ENCODE data around the gene POLR3E. TPM values are rescaled to one million over a fixed set of nuclear protein-coding genes. Genes with fewer than 3 reads are reported as not detected.
A peak's percentile ranks its signal among the peaks of the same experiment; 100 is the strongest.

POLR3E gene
- total RNA-seq, 4 donors from 2014 or later: 39.1 to 113 (median 65.1) TPM

DNA sequence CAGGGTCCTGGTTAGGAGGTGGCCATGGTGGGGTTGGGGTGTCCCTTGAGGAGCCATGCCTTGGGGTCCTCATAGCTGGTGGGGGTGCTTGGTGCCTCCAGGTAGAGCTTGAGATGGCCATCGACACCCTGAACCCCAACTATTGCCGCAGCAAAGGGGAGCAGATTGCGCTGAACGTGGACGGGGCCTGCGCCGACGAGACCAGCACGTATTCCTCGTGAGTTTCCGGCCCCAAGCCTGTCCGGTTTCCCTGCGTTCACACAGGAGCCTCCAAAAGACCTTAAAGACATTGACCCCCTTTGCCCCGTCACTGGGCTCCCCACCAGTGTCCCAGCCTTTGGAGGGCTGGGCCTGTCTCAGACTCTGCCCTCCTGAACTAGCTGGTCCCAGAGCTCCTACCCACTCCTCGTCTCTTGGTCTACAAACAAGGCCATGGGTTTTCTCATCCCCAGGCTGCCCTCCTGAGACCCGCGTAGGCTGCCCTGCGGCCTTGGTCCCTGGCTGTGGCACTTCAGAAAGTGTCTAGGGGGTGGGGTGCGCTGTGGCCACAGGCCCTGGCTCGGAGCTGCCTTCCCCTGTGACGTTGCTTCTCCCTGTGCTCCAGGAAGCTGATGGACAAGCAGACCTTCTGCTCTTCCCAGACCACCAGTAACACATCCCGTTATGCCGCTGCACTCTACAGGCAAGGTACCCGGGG, 11.8 kb downstream of the POLR3E start:
- no peak overlapping the region for H3K4me3 ChIP-seq
- H3K36me3 ChIP-seq: peaks cover 0 to 96% (median 0%) of the 10 kb centered on the region in 3 donors
- DNase-seq: no peak
- H3K4me1 ChIP-seq: no peaks in the 10 kb centered on the region
- no peaks in the 10 kb centered on the region for H3K27me3 ChIP-seq
- no peaks in the 10 kb centered on the region for H3K9me3 ChIP-seq
- TF ChIP-seq POLR2A (IDR thresholded peaks at IDR 0.05): no peak
- TF ChIP-seq, protein P1, sequence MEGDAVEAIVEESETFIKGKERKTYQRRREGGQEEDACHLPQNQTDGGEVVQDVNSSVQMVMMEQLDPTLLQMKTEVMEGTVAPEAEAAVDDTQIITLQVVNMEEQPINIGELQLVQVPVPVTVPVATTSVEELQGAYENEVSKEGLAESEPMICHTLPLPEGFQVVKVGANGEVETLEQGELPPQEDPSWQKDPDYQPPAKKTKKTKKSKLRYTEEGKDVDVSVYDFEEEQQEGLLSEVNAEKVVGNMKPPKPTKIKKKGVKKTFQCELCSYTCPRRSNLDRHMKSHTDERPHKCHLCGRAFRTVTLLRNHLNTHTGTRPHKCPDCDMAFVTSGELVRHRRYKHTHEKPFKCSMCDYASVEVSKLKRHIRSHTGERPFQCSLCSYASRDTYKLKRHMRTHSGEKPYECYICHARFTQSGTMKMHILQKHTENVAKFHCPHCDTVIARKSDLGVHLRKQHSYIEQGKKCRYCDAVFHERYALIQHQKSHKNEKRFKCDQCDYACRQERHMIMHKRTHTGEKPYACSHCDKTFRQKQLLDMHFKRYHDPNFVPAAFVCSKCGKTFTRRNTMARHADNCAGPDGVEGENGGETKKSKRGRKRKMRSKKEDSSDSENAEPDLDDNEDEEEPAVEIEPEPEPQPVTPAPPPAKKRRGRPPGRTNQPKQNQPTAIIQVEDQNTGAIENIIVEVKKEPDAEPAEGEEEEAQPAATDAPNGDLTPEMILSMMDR (IDR thresholded peaks at IDR 0.05): no peak
- no peak overlapping the region for H3K27ac ChIP-seq

DNA sequence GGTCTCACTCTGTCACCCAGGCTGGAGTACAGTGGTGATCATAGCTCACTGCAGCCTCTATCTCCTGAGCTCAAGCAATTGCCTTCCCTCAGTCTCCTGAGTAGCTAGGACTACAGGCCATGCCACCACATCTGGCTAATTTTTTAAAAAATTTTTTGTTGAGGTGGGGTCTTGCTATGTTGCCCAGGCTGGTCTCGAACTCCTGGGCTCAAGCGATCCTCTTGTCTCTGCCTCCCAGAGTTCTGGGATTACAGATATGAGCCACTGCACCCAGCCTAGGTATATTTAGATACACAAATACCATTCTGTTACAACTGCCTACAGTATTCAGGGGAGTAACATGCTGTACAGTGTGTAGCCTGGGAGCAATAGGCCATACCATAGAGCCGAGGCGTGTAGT, 14.3 kb downstream of the POLR3E start:
- no peak for DNase-seq
- Histone ChIP-seq H3K4me1 (no peaks in the 10 kb centered on the region), H3K4me3 (no peak overlapping the region), H3K27ac (no peak overlapping the region), H3K9me3 (no peaks in the 10 kb centered on the region), H3K36me3 (peaks cover 0 to 96% (median 0%) of the 10 kb centered on the region in 3 donors), H3K27me3 (no peaks in the 10 kb centered on the region)
- TF ChIP-seq POLR2A (IDR thresholded peaks at IDR 0.05): no peak
- TF ChIP-seq, protein P1 (IDR thresholded peaks at IDR 0.05): no peak

- Histone ChIP-seq H3K9me3 (no peaks in the 10 kb centered on the region), H3K4me3 (no peak overlapping the region), H3K27ac (no peak overlapping the region), H3K36me3 (peaks cover 0 to 95% (median 0%) of the 10 kb centered on the region in 3 donors), H3K4me1 (no peaks in the 10 kb centered on the region), H3K27me3 (no peaks in the 10 kb centered on the region)
- peak in 2 of 3 donors; percentile 3 to 41 for DNase-seq
- TF ChIP-seq, protein P1 (IDR thresholded peaks at IDR 0.05): no peak
- TF ChIP-seq POLR2A (IDR thresholded peaks at IDR 0.05): no peak
Observed at GRCh38 chr16:22312897-22313781, 15.9 kb downstream of the POLR3E start.

GRCh38 chr16:22313876-22314470, 16.8 kb downstream of the POLR3E start:
- TF ChIP-seq POLR2A (IDR thresholded peaks at IDR 0.05): no peak
- TF ChIP-seq, protein P1 (IDR thresholded peaks at IDR 0.05): no peak
- no peaks in the 10 kb centered on the region for H3K27me3 ChIP-seq
- H3K36me3 ChIP-seq: peaks cover 0 to 94% (median 0%) of the 10 kb centered on the region in 3 donors
- DNase-seq: peak in 2 of 3 donors; percentile 9 to 32
- no peak overlapping the region for H3K4me3 ChIP-seq
- no peak overlapping the region for H3K27ac ChIP-seq
- no peaks in the 10 kb centered on the region for H3K4me1 ChIP-seq
- no peaks in the 10 kb centered on the region for H3K9me3 ChIP-seq
